CD4-positive, alpha-beta T cell treated with Interleukin-15 for 1 hour (primary cell): ENCODE data around the gene LCORL.
"Not testable (repeated sequence)": the region's sequence is repeated elsewhere in the genome, so short reads cannot be mapped to it uniquely, and the experiment has no call there.

ENCODE experiments used
- DNase-seq: peaks from one replicate; pipeline ENCODE4 v3.0.0-alpha.2; 2020

Gene LCORL

GRCh38 chr4:17924189-17924588 lies 97.4 kb downstream of the LCORL start:
- no peak for DNase-seq

- DNase-seq: no peak
Observed at GRCh38 chr4:17921451-17921850, 100.1 kb downstream of the LCORL start.

GRCh38 chr4:17920681-17921080 lies 100.9 kb downstream of the LCORL start:
- no peak for DNase-seq

- no peak for DNase-seq
Observed at GRCh38 chr4:17915439-17915838, 106.1 kb downstream of the LCORL start.

- no peak for DNase-seq
Observed at GRCh38 chr4:17912011-17912410, 109.5 kb downstream of the LCORL start.

GRCh38 chr4:17911608-17912007 lies 109.9 kb downstream of the LCORL start:
- no peak for DNase-seq

GRCh38 chr4:17898553-17899055 lies 123.0 kb downstream of the LCORL start:
- no peak for DNase-seq

- no peak for DNase-seq
Observed at GRCh38 chr4:17895481-17895880, 126.1 kb downstream of the LCORL start.

GRCh38 chr4:17894421-17894820 lies 127.1 kb downstream of the LCORL start:
- DNase-seq: no peak

- no peak for DNase-seq
Observed at GRCh38 chr4:17889692-17890091, 131.9 kb downstream of the LCORL start.

- DNase-seq: no peak
Observed at GRCh38 chr4:17884511-17884910, 137.0 kb downstream of the LCORL start.

GRCh38 chr4:17884063-17884462 lies 137.5 kb downstream of the LCORL start:
- DNase-seq: no peak

- DNase-seq: no peak
Observed at GRCh38 chr4:17877661-17878060, 143.9 kb downstream of the LCORL start.

- DNase-seq: no peak
Observed at GRCh38 chr4:17876943-17877342, 144.6 kb downstream of the LCORL start.

- DNase-seq: no peak
Observed at GRCh38 chr4:17875402-17876070, 146.0 kb downstream of the LCORL start.

GRCh38 chr4:17869327-17869726 lies 152.2 kb downstream of the LCORL start:
- no peak for DNase-seq

- DNase-seq: no peak
Observed at GRCh38 chr4:17867276-17867675, 154.3 kb downstream of the LCORL start.

- DNase-seq: no peak
Observed at GRCh38 chr4:17866810-17867209, 154.7 kb downstream of the LCORL start.

GRCh38 chr4:17865866-17866363 lies 155.6 kb downstream of the LCORL start:
- no peak for DNase-seq

GRCh38 chr4:17861906-17862305 lies 159.6 kb downstream of the LCORL start:
- DNase-seq: not testable (repeated sequence)

GRCh38 chr4:17859793-17860406 lies 161.7 kb downstream of the LCORL start:
- no peak for DNase-seq

GRCh38 chr4:17854036-17854435 lies 167.5 kb downstream of the LCORL start:
- DNase-seq: no peak

- no peak for DNase-seq
Observed at GRCh38 chr4:17851959-17852358, 169.6 kb downstream of the LCORL start.

GRCh38 chr4:17850295-17850694 lies 171.3 kb downstream of the LCORL start:
- not testable (repeated sequence) for DNase-seq

GRCh38 chr4:17846266-17846665 lies 175.3 kb downstream of the LCORL start:
- DNase-seq: no peak
